NCI-H345 (cell line): ENCODE results near the gene AMBP.

Experiments
- DNase-seq: peaks from one replicate; lab custom pipeline; 2025; lab: John Stamatoyannopoulos, UW

The AMBP gene

DNA sequence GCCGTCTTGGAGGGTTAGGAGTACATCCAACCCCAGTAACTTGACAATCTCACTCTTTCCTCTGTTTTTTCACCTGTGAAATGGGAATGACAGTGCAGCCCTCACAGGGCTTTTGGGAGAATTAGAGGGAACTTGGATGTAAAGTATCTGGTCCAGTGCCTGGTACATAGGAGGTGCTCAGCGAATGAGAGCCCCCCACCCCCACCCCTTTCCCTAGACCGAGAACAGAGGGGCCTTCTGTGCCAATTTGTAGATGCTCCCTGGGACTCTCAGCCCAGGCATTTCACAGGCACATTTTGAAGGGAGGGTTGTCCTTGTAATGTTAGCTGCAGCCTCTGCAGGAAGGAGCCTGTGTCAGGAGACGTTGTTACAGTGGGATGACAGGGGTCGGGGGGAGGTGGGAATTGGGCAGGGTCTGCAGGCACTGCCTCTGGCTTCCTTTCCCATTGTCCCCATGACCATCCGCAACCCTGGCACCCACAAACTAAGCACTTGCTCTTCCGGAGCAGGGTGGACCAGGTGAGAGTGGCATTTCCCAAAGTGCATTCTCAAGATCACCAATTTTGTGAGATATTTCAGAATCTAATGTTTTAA, 47.0 kb downstream of the AMBP start:
- no peak for DNase-seq

DNA sequence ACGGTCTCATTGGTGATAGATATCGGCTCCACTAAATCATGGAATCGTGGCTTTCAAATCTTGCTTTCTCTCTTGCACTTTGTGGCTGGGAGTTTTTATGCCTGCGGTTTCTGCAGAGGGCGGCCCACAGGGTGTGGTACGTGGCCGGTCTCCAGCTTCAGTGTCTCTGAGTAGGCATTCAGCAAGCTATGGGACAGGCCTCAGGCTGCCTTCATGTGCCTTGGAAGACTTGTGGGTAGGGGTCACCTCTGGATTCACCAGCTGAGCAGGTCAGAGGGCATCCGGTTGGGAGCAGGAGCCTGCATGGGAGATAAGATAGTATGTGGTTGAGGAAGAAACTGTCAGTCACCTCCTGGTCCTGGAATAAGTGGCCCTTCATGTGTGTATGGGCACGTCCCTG, 47.7 kb downstream of the AMBP start:
- DNase-seq: no peak

DNA sequence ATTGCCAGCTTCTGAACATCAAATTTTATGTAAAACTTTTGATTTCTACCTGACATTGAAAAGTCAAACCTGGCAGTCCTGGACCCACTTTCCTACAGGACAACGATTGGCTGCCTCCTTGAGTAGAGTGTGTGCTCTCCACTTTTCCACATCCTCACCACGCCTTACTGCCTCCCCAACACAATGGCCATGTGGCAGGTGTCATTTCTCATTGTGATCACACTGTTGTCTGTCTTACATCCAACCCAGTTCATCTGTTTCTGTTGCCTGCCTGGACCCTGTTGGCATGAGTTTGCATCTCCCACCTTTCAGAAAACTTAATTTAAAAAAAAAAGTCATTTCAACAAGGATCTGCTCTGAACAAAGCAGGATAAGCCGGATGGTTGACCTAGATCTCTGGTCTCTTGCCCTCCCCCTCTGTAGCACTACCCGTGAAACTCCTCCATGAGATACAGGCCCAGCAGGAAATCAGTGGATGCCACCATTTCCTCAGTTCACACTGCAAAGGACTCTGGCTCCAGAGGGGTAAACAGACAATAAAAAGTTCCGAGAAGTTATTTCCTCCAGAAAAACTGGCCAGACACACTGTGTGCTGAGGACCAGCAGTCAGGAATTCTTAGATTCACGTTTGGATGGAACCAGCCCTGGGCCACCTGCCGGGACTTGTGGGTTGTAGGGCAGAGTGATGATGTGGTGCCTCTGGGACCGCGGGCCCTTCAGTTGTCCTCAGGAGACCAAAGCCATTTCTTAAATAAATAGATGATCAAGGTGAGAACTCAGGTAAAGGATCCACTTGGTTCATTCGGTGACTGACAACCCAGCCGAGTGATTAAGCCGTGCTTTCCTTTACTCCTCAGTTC, 48.6 kb downstream of the AMBP start:
- no peak for DNase-seq

DNA sequence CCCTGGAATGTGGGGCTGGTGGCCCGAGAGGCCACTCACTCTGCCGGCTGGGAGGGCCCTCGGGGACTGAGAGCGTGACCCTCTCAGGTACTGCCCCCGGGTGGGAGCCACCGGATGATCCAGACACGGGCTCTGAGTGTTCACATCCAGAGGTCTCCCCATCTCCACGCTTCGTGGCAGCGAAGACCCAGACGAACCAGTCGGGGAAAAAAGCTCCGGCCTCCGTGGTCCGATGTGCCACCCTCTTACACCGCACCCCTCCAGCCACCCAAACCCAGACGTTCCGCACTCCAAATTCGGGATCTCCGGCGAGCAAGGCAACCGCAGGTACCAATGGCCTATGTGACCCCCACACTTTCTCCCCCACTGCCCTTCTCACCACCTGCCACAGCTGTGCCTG, 49.5 kb downstream of the AMBP start:
- DNase-seq: no peak

DNA sequence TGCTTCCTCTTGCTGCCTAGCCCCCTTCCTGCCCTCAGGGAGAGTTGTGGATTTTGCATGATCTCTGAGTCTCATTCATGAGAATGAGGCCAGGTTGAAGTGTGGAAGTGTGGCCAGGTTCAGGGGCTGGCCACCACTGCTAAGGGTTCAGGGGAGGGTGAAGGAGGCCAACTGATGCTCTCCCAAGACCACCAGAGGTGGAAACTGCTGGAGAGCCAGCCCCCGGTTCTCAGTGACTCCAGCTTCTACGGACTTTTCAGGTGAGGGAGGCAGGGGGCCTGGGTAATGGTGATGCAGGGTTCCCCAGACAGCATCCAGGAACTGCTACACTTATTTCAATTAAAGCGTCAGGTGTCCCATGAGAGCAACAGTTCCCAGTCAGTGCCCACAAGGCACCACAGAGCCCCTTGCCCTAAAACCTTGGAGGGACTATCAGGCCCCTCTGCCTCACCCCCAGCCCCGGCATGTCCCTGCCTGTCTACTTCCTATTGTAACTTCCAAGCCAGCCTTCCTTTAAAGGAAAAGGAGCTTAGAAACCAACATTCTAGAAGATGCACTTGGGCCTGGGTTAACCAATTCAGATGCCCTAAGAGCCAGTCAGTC, 50.1 kb downstream of the AMBP start:
- DNase-seq: no peak

DNA sequence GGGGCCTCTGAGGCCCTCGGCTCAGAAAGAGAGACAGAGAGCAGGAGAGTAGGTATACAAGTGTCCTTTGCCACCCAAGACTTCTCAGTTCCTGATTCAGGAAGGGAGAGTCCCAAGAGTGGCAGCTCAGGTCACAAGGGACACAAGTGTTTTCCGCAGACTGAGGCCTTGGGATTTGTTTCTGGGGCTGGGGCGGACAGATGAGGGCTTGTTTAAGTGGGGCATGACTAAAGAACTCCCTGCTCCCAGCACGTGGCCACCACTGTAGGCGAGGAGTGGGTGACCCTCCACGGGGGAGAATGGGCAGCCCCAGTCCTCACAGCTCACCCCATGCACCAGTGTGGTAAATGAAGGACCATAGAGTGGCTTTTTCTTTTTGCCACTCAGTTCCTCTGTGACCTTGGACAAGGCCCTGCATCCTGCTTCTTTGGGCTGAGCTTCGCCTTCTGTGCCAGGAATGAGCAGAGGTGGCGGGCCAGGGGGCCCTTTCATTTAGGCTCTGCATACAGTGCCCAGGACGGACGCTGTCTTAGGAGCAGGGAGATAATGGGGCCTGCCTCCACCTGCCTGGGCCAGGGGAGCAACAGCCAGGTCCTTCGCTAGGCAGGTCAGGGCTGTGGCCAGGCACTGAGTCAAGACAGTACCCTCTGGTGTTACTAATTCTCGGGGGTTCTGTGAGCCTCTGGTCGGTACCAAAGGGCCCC, 50.8 kb downstream of the AMBP start:
- DNase-seq: no peak

DNA sequence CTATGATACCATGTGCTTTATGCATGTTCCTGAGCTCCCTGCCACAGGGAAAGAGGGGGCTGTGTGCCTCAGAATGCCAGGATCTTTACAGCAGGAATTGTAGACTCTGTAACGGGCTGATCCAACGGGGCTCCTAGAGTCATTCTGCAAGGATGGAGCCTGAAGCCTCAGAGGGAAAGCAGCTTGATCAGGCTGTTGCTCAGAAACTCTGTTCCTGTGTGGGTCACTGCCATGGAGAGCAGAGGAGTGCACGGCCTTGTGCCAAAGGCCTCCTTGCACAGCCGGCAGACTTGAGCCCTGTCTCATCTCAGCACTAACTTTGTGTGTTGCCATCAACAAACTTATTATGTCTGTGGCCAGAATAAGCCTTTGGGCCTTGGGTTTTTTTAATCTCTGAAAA, 51.8 kb downstream of the AMBP start:
- no peak for DNase-seq

DNA sequence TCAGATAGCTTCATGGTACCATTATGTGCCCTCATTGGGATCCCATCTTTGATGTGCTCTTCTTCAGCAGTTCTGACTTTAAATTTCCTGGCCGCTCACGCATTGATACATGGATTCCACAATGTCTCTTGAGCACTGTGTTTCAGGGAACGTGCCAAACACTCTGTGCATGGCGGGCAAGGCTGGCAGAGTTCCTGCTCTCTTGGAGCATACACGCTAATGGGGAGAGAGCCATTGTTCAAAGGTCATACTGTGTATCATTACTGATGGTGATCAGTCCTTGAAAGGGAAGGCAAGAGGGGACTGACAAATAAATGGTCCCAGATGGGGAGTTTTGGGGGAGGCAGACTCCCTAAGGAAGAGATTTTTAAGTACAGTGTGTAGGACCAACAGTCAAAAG, 52.3 kb downstream of the AMBP start:
- DNase-seq: no peak

DNA sequence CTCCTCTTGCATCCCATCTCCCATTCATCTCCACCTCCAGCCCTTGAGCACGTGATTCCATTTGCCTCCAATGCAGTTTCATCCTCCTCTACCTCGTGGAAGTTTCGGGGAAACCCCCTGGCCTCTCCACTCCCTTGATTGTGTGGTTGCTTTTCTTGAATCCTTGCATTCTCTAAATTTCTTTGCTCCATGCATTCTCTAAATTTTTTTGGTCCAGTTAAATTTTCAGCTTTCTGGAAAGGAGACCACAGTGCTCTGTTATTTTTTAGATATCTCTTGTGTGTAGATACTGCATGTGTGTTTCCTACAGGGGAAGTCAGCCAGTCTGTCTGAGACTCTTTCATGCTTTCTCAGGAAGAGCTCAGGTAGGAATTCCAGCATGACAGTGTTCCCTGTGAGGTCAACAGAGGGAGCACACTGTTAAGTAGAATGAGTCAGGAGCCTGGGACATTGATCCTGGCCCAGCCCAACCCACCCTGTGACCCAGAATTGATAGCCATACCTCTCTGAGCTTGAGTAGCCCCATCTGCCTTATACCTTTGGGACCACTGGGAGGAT, 52.8 kb downstream of the AMBP start:
- DNase-seq: no peak

DNA sequence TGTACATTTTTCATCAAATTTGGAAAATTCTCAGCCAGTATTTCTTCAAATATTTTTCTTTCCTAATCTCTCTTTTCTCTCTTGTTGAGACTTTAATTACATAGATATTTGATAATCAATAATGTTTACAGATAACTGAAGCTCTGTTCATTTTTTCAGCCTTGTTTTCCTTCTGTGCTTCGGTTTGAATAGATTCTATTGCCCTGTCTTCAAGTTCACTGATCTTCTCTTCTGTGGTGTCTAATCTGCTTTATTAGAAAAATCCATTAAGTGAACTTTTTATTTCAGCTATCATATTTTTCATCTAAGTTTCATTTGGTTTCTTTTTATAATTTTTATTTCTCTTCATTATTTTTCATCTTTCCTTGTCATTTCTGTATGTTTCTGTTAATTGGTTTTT, 54.1 kb downstream of the AMBP start:
- no peak for DNase-seq

DNA sequence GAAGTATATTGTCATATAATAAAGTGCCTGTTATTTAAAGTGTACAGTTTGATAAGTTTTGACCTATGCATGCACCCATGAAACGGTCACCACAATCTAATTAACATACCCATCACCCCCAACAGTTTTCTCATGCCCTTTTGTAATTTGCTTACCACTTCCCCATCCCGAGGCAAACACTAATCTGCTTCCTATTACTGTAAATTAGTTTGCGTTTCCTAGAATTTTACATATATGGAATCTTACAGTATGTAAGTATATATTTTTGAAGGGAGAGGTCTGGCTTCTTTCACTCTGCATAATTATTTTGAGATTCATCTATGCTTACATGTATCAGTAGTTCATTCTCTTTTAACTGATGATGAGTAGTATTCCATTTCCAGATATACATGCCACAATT, 56.5 kb downstream of the AMBP start:
- no peak for DNase-seq

DNA sequence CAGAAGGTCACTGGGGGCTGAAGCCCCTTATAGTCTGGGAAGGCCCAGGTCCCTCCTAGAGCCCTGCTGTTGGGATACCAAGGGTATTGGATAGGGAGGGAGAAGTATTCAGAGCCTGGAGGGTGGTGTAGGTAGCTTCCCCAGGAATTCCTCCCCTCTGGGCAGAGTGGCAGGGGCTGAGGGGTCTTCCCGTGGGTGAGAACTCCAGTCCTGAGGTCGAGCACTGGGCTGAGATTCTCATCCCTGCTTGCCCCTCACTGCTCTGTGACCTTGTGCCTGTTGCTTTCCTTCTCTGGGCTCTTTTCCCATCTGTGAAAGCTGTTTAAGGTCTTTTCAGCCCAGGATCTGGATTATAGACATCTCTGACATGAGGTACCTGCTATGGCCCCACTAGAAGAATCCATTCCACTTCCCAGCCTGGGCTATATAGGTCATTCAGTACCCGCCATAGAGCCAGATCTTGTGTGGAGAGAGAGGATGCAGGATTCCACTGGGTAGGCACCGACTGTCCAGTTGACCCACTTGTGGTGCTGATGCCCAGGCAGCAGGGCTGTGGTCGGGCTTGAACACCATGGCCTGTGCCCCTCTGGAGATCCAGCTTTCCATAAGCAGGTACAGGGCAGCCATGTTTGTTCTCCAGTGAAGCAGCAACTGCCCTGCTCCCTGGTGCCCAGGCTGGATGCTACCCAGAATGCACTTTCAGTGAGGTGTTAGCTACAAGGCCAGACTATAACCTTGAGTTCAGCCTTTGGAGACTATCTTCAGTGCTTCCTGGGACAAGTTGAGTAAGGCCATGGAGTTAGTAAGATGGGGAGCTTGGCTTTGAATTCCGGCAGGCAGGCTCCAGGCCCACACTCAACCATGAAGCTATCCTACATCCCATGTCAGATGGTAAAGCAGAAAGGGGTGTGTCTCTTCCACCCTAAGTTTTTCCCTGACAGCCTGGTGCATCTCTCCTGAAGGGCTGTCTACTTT, 60.1 kb downstream of the AMBP start:
- DNase-seq: no peak

DNA sequence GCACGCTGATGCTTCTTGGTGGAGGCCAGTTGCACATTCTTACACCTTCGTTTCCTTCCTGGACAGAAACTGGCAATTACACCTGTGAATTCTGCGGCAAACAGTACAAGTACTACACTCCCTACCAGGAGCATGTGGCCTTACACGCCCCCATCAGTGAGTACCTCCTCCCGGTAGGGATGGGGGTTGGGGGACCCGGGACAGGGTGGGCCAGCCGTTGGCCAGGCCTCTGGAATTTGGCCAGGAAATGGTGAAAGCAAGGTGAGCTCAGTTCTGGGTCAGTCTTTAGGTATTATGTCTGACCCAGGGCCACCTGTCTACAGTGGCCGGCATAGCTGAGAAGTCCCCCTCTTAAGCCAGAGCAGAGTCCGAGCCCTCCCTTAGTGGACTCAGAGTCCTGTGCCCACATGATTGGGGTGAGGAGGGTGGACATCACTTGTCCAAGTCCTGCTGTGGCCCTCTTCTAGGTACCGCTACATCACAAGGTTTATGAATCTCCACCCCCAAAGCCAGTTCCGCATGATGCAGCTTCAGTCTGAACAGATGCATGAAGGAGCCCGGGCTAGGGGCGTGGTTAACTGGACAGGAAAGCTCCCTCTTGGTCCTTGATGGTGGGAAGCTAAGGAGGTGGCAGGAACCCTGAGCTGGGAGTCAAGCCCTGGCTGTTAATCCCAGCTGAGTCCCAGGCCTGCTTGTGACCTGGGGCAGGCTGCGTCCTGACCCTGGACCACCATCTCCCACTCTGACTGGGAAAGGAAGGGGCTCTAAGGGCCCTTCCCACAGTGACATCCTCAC, 61.3 kb downstream of the AMBP start:
- DNase-seq: no peak

DNA sequence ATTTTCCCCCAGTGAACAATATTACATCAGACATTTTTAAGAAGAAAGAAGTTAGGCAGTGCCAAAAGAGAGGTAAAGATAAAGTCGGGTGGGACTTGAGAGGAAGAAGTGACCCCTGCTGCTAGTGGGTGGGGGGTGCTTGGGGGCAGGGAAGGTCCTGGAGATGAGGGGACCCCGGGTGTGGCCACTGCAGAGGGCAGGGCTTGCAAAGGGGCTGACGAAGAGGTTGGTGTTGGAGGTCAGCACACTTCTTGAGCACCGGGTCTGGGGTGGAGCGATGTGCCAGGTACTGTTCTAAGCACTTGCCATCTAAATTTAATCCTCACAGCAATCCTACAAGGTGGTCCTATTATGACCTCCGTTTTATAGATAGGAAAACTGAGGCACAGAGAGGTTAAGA, 62.0 kb downstream of the AMBP start:
- no peak for DNase-seq

DNA sequence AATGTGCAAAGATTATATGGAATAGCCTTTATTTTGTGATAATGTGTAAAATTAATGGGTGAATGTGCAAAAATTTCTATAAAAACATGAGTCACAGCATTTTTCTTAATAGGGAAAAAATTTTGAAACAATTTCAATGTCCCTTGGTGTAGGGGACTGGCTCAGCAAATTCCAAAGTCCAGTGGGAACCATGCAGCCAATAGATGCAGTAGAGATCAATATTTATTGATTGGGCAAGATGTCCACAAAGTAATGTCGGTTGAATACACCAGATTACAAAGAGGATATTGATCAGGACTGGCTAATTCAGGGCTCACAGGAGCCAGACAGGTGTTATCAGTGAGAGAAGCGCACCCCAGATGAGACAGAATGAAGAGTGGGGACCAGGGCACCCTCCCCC, 62.5 kb downstream of the AMBP start:
- no peak for DNase-seq

DNA sequence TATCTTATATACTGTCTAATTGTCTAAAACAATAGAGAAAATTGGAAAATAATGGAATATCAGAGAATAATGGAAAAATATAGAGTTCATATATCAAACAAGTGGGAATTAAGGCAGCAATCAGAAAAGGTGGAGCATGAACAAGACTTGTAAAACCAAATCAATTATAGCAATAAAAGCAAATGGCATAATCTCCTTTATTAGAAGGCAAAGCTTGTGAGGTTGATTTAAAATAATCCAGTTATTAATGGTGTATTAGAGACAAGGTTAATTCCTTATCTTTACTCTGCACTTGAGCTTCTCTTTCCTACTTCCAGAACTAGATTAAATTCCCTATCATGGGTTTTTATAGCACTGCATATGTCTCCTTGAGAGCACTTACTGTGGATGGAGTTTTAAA, 64.1 kb downstream of the AMBP start:
- DNase-seq: no peak

DNA sequence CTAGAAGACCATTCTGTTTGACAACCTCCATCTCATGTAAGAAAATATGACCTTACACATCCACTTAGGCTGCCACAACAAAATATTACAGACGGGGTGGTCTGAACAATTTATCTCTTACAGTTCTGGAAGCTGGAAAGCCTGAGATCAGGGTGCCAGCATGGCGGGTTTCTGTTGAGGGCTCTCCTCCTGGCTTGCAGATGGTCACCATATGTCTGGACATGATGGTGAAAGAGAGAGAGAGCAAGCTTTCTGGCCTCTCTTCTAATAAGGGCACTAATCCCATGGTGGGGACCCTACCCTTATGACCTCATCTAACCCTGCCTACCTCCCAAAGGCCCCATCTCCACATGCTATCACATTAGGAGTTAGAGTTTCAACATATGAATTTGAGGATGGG, 66.0 kb downstream of the AMBP start:
- DNase-seq: no peak

DNA sequence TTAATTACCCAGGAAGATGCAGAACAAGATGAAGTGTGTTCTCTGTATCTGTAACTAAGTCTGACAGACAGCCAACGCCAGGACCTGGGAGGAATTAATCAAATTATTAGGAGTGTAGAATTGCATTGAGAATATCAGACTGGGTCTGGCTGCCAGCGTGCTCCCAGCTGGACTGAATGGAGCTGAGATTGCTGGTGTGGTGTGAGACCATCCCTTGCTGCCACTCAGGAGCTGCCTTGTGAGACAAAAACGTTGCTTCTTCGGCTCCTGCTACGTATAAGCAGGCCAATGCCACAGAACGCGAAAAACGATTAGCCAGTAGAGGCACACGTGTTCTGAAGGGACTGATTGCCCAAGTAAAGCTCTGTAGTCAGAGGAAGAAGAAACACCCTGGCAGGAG, 66.8 kb downstream of the AMBP start:
- no peak for DNase-seq
